ENCODE data around the gene ROR1.

The ROR1 gene

GRCh38 chr1:64228167-64228957 lies 454.5 kb downstream of the ROR1 start:
- no peak overlapping the region for H3K4me3 ChIP-seq (replicated peaks; ENCODE audit: low read depth, low read length)
- no peak for TF ChIP-seq CTCF (IDR thresholded peaks at IDR 0.05; ENCODE audit: low read depth, low read length, missing control alignments)
- no peak for DNase-seq (ENCODE audit: extremely low read depth, low read depth)

GRCh38 chr1:64229307-64229706 lies 455.5 kb downstream of the ROR1 start:
- H3K4me3 ChIP-seq (replicated peaks; ENCODE audit: low read depth, low read length) = no peak overlapping the region
- no peak for TF ChIP-seq CTCF (IDR thresholded peaks at IDR 0.05; ENCODE audit: low read depth, low read length, missing control alignments)
- no peak for DNase-seq (ENCODE audit: extremely low read depth, low read depth)
